Right cardiac atrium (tissue), 5 donors: ENCODE measurements around the gene CFDP1. TPM values are rescaled to one million over a fixed set of nuclear protein-coding genes. Genes with fewer than 3 reads are reported as not detected.
A peak's percentile ranks its signal among the peaks of the same experiment; 100 is the strongest.
"Not testable (repeated sequence)": the region's sequence is repeated elsewhere in the genome, so short reads cannot be mapped to it uniquely, and the experiment has no call there.

Experiments used
- ATAC-seq, 2 donors: fragments of 200-7000 bp; cut with Tn5 transposase; one replicate each; pipeline versions ENCODE4 v1.8.0 to v1.9.1; 2020; ENCODE audit warnings: moderate library complexity in 2 of 2, mild to moderate bottlenecking in 1 of 2
- DNase-seq, 3 donors: peaks; one replicate each; pipeline ENCODE4 v3.0.0-alpha.2; 2020
- H3K27ac ChIP-seq: one replicate; pipeline ENCODE4 v1.5.1; 2013; ENCODE audit warnings: mild to moderate bottlenecking, low read length, control low read depth, moderate library complexity
- H3K27me3 ChIP-seq: one replicate; pipeline ENCODE4 v1.6.1; 2013; ENCODE audit not compliant: control insufficient read depth, insufficient read depth
- H3K4me1 ChIP-seq: one replicate; pipeline ENCODE4 v1.6.1; 2013; ENCODE audit warnings: low read length; ENCODE audit not compliant: control insufficient read depth, insufficient read depth
- H3K4me3 ChIP-seq: one replicate; pipeline ENCODE4 v1.5.1; 2013; ENCODE audit warnings: low read length, control low read depth
- H3K9me3 ChIP-seq: one replicate; pipeline ENCODE4 v1.6.1; 2013; ENCODE audit warnings: low read length; ENCODE audit not compliant: control insufficient read depth
- WGBS: extraction: QIAGEN DNeasy Blood & Tissue Kit; methylation state at CpG from one replicate; pipeline ENCODE4 v1.1.7; 2013; 5-methylcytosine and 5-hydroxymethylcytosine counted together
- intact Hi-C, 4 donors: fragments of 100-400 bp; cut with DNase I; formaldehyde crosslinking; loops; one replicate each; pipeline versions ENCODE4 v1.11.0 to v1.14.0; 2022 to 2023
- polyA plus RNA-seq: library from polyadenylated mRNA; stranded (reverse); fragments of 200-250 nt; gene quantifications from one replicate; pipeline ENCODE4 v1.2.3, GENCODE V29; 2013
- total RNA-seq, 4 donors: library from RNA; stranded (reverse); fragmentation: NEBNext Ultra II Directional; extraction: Animal tissue kit (Norgen Biotek cat#: 25700); gene quantifications; one replicate each; pipeline ENCODE4 v1.2.1, GENCODE V29; 2021
- donor health status: healthy with polysubstance abuse.
- donor health status: DM: no; HTN: yes; CAD: no.
- donor health status: DM: no; HTN: no; CAD: no.
- donor health status: DM: no; HTN: yes; CAD: no; lungs with severe emphysema.
- donor health status: DM: yes; HTN: yes; CAD: no.

CFDP1 gene
- total and polyA plus RNA-seq, 5 donors = 23.7 to 40.8 (median 29.5) TPM

DNA sequence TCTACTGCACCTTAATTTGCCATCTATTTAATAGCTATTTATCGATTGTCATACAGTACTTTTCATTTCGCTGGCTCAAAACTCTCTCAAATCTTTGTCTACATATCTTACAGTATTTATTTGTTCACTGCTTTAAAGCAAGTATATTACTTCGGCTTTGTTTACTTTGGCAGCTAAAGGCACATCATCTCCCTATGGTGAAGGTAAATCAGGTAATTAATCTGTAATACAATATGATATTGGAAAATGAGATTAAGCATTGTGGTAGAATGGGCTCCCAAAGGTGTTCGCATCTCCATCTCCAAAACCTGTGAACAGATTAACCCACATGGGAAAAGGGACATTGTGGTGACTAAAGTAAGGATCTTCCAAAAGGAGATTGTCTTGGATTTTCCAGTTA is 24.7 kb upstream of the CFDP1 start:
- DNase-seq = no peak
- no peak for ATAC-seq
- H3K27me3 ChIP-seq = no peaks in the 10 kb centered on the region
- intact Hi-C loops = no loop called here
- no peak overlapping the region for H3K27ac ChIP-seq
- no peaks in the 10 kb centered on the region for H3K9me3 ChIP-seq
- H3K4me3 ChIP-seq = no peak overlapping the region
- 95% methylated on average over 4 of the region's 4 CpGs for WGBS
- peaks cover 2% of the 10 kb centered on the region for H3K4me1 ChIP-seq

DNA sequence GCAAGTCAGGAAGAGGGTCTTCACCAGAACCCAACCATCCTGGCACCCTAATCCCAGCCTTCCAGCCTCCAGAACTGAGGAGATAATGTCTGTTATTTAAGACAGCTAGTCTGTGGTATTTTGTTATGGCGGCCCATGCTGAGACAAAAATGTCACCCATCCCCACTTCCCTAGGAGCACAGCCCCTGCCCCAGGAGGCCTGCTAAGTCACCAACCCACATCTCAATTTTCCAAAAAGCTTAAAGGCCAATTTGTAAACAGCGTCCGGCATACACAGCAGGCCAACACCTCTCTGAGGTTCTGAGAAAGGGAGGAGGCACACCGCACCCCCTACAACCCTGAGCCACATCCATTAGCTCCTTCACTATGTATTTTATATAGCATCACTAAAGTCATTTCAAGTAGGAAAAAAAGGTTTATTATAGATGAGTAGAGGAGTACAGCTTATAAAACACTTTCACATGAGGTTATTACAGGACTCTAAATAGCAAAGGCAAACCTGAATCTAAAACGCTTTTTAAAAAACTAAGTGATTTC is 24.2 kb upstream of the CFDP1 start:
- intact Hi-C loops = no loop called here
- Histone ChIP-seq H3K27ac (no peak overlapping the region), H3K4me1 (peaks cover 5% of the 10 kb centered on the region), H3K4me3 (no peak overlapping the region), H3K27me3 (no peaks in the 10 kb centered on the region), H3K9me3 (no peaks in the 10 kb centered on the region)
- ATAC-seq = no peak
- WGBS = 95% methylated on average over 5 of the region's 5 CpGs
- DNase-seq = no peak

DNA sequence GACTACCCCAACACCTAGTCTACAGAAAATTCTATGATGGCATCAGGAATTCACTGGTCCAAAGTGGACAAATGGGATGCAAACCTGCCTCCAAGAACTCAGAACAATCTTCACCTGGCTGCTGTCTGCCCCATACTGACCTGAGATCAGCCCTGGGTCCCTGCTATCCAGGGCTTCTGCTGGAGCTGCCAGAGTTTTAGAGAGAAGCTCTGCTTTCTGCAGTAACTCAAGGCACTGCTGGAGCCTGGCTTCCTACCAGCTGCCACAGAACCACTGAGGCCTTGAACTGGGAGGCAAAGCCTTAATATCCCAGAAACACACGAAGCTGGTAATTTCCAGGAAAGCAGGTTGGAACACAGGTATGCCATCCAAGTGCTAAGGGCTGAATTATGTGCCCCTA is 23.7 kb upstream of the CFDP1 start:
- Histone ChIP-seq H3K9me3 (no peaks in the 10 kb centered on the region), H3K27me3 (no peaks in the 10 kb centered on the region), H3K4me1 (peaks cover 5% of the 10 kb centered on the region), H3K27ac (no peak overlapping the region), H3K4me3 (no peak overlapping the region)
- DNase-seq (peak in 1 of 3 donors; percentile 51), ATAC-seq (no peak)
- 78% methylated on average over 1 of the region's 1 CpG for WGBS
- intact Hi-C loops = no loop called here

DNA sequence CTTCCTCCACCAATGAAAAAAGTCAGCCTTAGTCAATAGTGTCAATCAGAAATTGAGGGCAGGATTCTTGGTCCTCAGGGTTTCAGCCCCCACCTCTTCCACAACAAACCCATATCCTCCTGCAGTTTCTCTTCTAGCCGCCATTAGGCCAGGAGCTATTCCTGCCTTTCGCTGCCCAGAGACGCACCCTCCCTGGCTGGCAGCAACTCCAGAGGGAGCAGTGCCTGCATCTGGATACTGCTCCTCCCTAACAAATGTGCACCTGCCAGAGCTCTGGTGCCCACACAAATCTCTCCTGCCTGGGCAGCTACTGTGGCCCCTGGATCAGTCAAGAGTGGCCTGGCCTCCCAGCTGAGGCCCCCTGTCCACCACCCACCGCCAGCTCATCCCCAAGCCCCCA is 23.2 kb upstream of the CFDP1 start:
- H3K4me3 ChIP-seq, DNase-seq, H3K27me3 ChIP-seq, H3K9me3 ChIP-seq, intact Hi-C loops, H3K4me1 ChIP-seq, H3K27ac ChIP-seq: not testable (repeated sequence)
- WGBS = 86% methylated on average over 4 of the region's 4 CpGs
- peak in 1 of 2 donors; percentile 23 for ATAC-seq

- ATAC-seq (no peak), DNase-seq (no peak)
- H3K27me3 ChIP-seq = no peaks in the 10 kb centered on the region
- H3K9me3 ChIP-seq = no peaks in the 10 kb centered on the region
- H3K4me1 ChIP-seq = peaks cover 5% of the 10 kb centered on the region
- no peak overlapping the region for H3K27ac ChIP-seq
- intact Hi-C loops = no loop called here
- H3K4me3 ChIP-seq = no peak overlapping the region
- WGBS = 84% methylated on average over 5 of the region's 5 CpGs
Measured at GRCh38 chr16:75455677-75456076, 22.4 kb upstream of the CFDP1 start.

DNA sequence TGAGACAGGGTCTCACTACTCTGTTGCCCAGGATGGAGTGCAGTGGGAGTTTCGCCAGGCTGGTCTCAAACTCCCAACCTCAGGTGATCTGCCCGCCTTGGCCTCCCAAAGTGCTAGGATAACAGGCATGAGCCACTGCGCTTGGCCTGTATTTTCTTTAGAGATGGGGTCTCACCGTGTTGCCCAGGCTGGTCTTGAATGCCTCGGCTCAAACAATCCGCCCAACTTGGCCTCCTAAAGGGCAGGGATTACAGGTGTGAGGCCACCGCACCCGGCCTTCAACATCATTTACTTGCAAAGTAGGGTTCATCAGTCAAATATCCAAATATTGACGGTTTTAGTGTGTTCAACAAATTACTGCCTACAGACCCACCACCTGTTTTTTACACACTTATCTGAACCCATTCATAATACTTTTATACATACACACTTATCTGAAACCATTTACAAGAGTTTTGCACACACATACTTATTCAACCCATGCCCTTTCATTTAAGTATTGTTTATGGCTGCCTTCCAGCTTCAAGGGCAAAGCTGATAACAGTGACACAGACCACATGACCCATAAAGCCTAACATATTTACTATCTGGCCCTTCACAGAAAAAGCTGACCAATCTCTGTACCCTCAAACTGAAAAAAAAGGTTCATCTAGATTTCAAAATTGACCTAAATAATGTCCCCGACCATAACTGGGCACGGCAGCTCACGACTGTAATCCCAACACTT is 19.3 kb upstream of the CFDP1 start:
- H3K4me3 ChIP-seq = no peak overlapping the region
- peaks cover 5% of the 10 kb centered on the region for H3K4me1 ChIP-seq
- ATAC-seq (peak; percentile 54 to 68), DNase-seq (peak in 1 of 3 donors; percentile 33)
- intact Hi-C loops = no loop called here
- 84% methylated on average over 12 of the region's 12 CpGs for WGBS
- no peaks in the 10 kb centered on the region for H3K27me3 ChIP-seq
- H3K27ac ChIP-seq = no peak overlapping the region
- H3K9me3 ChIP-seq = no peaks in the 10 kb centered on the region

DNA sequence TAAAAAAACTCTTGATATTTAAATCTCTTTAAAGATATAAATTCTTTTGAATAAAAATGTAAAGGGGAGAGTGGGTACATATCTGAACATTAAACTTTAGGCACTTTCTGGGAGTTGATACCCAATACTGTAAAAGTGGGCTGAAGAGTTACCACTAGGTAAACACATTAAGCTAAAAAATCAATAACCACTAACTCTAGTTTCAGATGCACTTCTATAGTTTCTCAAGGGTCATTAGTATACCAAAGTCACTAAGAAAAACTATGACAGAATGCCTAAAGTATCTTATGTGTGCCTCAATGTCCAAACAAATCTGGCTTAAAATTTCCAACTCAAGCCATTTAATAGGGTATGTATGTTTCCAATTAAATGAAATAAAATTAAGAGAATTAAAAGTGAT is 13.1 kb upstream of the CFDP1 start:
- Histone ChIP-seq H3K27me3 (no peaks in the 10 kb centered on the region), H3K9me3 (no peaks in the 10 kb centered on the region), H3K4me1 (no peaks in the 10 kb centered on the region), H3K4me3 (no peak overlapping the region), H3K27ac (no peak overlapping the region)
- intact Hi-C loops = no loop called here
- ATAC-seq (no peak), DNase-seq (no peak)

DNA sequence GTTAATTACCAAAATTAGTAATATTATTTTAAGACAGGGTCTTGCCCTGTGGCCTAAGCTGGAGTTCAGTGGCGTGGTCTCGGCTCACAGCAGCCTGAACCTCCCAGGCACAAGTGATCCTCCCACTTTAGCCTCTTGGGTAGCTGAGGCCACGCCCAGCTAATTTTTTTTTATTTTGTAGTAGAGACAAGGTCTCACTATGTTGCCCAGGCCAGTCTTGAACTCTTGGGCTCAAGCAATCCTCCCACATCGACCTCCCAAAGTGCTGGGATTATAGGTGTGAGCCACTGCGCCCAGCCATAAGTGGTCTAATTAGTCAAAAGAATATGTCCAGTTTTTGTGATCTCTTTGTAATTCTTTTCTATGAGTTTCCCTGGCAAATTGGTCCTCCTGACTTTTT is 12.0 kb upstream of the CFDP1 start:
- H3K4me1 ChIP-seq = no peaks in the 10 kb centered on the region
- ATAC-seq (no peak), DNase-seq (no peak)
- no peaks in the 10 kb centered on the region for H3K9me3 ChIP-seq
- no peak overlapping the region for H3K4me3 ChIP-seq
- intact Hi-C loops = no loop called here
- 70% methylated on average over 5 of the region's 5 CpGs for WGBS
- H3K27me3 ChIP-seq = no peaks in the 10 kb centered on the region
- H3K27ac ChIP-seq = no peak overlapping the region

DNA sequence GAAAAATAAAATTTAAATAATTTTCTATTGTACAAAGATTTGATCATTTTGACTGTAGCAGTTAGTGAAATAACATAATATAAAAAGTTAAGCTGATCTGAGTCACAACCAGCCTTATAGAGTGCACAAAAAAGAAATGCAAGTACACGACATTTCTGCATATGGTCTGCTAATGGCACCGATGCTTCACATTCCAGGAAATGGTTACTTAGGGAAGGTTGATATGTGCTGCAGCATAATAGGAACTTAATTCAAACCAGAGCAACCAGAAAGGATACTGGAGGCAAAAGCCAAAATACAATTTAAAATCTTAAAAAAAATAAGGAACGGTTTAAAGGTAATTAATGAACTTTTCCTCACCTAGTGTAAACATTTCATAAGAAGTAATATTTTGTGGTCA is 10.0 kb upstream of the CFDP1 start:
- DNase-seq (no peak), ATAC-seq (no peak)
- Histone ChIP-seq H3K4me3 (no peak overlapping the region), H3K27ac (no peak overlapping the region), H3K4me1 (no peaks in the 10 kb centered on the region), H3K9me3 (no peaks in the 10 kb centered on the region), H3K27me3 (no peaks in the 10 kb centered on the region)
- 73% methylated on average over 3 of the region's 3 CpGs for WGBS
- intact Hi-C loops = no loop called here

DNA sequence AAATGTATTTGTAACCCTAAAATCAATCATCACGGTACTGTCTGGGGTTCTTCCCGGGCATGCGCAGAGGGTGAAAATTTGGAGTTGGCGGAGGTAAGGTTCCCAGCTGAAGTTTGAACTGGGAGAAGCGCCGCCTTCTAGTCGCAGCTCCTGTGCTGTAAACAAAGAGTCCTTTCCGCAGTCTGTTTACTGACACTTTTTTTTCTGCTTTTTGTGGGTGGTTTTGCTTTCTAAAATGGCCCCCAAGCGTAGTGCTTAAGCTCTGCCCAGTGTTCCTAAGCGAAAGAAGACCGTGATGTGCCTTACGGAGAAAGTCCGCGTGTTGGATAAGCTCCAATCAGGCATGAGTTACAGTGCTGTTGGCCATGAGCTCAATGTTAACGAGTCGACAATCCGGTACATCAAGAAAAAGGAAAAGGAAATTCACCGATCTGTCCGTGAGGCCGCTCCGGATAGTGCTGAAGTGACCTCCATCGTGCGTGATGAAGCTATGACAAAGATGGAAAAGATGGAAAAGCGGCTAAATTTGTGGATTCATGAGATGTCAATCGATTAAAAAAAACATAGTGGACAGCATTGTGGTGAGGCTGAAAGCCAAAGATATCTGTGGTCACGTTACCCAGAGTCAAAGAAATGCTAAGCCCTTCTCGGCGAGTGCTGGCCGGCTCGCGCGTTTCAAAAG is 570 bp upstream of the CFDP1 start:
- Histone ChIP-seq H3K27me3 (no peaks in the 10 kb centered on the region), H3K4me1 (peaks cover 3% of the 10 kb centered on the region), H3K9me3 (no peaks in the 10 kb centered on the region), H3K27ac (peak overlapping the region; percentile 90), H3K4me3 (peak overlapping the region; percentile 83)
- ATAC-seq (peak; percentile 80 to 81), DNase-seq (peak; percentile 46 to 69 (median 64))
- whole genome bisulfite sequencing = 1% methylated on average over 32 of the region's 32 CpGs
- intact Hi-C loops = no loop called here

GRCh38 chr16:75429621-75430403 is 3.5 kb downstream of the CFDP1 start:
- H3K27ac ChIP-seq = no peak overlapping the region
- H3K4me3 ChIP-seq = no peak overlapping the region
- ATAC-seq (no peak), DNase-seq (no peak)
- WGBS = 93% methylated on average over 11 of the region's 11 CpGs
- no peaks in the 10 kb centered on the region for H3K27me3 ChIP-seq
- no peaks in the 10 kb centered on the region for H3K9me3 ChIP-seq
- intact Hi-C loops = no loop called here
- H3K4me1 ChIP-seq = peaks cover 5% of the 10 kb centered on the region
